GM18505 (cell line): ENCODE measurements around the gene CYP3A4.
"Not testable (repeated sequence)": the region's sequence is repeated elsewhere in the genome, so short reads cannot be mapped to it uniquely, and the experiment has no call there.

Source experiments
- ATAC-seq: cut with Tn5 transposase; IDR thresholded peaks from one replicate; pipeline ENCODE4 v1.9.1; 2021; ENCODE audit not compliant: unreplicated experiment
- POLR2A ChIP-seq: IDR thresholded peaks from 4 replicates; pipeline ENCODE4 v1.6.1; 2011; ENCODE audit warnings: borderline replicate concordance; ENCODE audit not compliant: insufficient read depth, insufficient read length; ENCODE audit errors: extremely low read depth

CYP3A4 gene

DNA sequence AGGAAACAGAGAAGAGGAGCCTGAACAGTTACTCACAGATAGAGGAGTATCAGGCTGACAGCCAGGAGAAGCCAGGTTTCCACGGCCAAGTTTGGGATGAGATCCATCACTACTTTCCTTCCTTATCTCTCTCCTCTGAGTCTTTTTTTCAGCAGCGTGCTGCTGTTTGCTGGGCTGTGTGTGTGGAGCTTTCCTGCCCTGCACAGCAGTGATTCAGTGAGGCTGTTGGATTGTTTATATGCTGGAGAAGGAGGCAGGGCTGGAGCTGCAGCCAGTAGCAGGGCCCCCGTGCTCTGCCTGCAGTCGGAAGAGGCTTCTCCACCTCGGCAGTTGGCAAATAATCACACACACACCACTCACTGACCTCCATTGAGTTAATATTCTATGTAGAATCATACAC lies 49.0 kb downstream of the CYP3A4 start, which contains the start of gene CYP3A7:
CYP3A7 (minus strand) TSS at position 210 of the 400 bp plus-strand sequence; CDS start at position 107, 103 bp downstream.
- no peak for TF ChIP-seq POLR2A
- ATAC-seq, result no peak

DNA sequence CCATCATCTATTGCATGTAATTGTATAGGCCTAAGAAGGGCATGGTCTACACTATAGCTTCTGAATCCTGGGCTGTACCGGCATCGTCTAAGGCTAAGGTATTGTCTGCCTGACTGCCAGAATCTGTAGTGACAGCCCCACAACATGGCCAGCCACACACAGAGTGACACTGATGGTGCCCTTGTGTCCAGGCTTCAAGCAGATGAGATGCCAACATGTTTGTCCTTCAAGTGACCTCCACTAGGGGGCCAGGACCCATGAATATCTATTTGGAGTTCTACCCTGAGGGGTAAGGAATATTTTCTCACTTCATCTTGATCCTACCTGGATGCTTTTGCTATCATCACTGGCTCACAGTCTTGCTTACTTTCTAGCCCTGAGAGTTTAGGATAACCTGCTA lies 50.5 kb downstream of the CYP3A4 start:
- no peak for TF ChIP-seq POLR2A
- no peak for ATAC-seq

DNA sequence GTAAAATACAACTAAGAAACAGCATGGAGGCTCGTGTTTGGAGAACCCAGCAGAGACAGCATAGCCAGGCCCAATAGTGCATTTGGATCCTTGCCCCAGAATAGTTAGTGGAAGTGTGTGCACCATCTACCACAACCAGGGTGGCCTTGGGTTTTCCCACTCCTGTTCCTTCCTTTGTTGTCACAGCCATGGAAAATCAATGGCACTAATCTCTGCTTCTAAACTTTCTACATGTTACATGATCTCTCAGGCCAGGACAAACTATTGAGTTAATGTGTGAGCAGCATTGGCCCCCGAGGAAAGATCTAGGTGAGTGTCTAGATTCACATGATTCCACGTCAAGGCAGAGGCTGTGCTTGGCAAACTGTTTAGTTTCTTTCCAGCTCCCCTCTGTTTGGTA lies 51.0 kb downstream of the CYP3A4 start:
- no peak for ATAC-seq
- no peak for TF ChIP-seq POLR2A

DNA sequence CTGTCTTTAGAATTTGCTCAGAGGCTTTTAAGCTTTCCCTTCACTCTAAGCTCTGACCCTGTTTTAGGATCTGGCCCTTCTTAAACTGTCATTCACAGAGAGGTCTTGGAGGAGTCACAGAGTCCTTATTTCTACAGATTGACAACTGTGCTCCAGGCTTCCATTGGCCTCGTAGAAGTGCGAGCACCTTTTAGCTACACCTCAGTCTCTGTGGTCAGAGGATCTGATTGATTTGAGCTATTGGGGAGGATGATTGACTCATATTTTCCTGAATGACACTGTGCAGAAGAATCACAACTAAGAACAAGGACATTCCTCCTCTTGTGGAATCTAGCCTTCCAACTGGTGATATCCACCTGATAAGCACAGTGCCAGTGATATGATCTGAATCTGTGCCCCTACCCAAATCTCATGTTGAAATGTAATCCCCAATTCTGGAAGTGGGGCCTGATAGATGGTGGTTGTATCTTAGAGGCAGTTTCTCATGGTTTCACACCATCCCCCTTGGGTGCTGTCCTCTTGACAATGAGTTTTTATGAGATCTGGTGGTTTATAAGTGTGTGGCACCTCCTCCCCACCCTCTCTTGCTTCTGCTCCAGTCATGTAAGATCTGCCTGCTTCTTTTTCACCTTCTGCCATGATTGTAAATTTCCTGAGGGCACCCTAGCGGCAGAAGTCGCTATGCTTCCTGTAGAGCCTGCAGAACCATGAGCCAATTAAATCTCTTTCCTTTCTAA lies 52.2 kb downstream of the CYP3A4 start:
- ATAC-seq, result no peak
- TF ChIP-seq POLR2A, result no peak

DNA sequence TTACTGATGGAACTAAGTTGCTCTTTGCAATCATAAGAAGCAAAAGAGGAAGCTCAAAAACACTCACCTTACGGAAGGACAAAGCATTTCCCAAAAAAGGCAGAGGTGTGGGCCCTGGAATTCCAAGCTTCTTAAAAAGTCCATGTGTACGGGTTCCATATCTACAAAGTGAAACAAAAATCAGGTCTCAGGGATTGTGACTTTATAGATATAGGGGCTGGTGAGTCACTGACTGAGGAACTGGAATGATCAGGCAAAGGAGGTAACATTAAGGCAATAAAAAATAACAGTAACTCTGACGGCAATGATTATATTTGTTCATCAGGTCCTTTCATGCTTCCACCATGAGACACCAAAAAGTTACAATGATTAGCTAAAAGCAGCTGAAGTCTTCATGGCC lies 53.0 kb downstream of the CYP3A4 start:
- no peak for ATAC-seq
- TF ChIP-seq POLR2A, result no peak

DNA sequence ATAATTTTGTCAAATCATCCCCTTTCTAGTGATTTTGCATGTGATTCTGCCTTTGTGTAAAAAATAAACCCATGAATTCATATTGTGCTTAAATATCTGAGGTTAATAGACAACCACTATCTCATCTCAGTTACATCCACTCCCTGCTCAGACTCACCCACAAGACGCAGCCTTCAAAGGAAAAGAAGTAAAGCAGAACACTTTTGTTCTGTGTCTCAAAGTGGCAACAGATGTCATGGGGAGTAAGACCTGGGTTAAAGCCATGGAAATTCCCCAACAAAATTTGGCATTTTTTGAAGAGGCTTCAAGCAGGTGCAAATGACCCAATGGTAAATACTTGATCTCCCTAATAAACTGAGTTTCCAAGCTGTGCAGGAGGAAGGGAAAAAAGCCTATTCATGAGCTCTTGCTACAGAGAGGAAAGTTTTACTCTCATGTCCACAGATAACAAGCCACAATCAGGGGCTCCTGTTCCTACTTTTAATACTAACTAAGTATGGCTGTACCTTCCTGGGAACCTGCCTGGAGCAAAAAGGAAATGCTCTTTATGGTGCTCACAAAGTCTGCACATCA lies 53.7 kb downstream of the CYP3A4 start:
- ATAC-seq, result no peak
- no peak for TF ChIP-seq POLR2A

DNA sequence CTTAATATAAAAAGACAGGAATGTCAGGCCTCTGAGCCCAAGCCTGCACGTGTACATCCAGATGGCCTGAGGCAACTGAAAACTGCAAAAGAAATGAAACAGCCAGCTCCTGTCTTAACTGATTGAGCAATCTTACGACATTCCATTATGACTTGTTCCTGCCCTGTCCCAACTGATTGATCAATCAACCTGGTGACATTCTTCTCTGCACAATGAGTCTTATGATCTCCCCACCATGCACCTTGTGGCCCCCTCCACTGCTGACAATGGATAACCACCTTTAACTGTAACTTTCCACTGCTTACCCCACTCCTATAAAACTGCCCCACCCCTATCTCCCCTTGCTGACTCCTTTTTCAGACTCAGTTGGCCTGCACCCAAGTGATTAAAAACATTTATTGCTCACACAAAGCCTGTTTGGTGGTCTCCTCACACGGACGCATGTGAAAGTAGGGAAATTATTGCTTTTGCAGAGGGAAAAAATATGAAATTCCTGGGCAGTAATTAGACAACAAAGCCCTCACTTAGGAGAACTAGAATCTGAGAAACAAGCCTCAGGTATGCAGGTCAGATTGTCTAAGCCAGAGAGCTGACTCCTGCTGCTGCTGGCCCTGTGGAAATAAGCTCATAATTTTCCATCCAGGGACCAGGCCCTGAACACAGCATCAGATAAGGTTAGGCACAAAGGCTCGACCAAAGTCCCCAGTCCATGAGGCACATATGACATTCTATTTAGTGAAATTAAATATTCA lies 54.3 kb downstream of the CYP3A4 start:
- ATAC-seq, result no peak
- no peak for TF ChIP-seq POLR2A

DNA sequence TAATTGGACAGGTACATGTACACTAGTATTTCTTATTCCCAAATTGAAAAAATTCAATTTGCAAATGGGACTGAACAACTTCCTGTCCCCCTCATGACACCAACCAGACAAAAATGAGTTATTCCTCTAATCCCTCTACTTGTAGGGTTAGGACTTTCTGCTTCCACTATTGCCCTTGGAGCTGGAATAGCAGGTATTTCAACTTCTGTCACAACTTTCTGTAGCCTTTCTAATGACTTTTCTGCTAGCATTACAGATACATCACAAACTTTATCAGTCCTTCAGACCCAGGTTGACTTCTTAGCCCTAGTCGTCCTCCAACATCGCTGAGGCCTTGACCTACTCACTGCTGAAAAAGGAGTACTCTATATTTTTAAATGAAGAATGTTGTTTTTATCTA lies 55.4 kb downstream of the CYP3A4 start:
- no peak for TF ChIP-seq POLR2A

DNA sequence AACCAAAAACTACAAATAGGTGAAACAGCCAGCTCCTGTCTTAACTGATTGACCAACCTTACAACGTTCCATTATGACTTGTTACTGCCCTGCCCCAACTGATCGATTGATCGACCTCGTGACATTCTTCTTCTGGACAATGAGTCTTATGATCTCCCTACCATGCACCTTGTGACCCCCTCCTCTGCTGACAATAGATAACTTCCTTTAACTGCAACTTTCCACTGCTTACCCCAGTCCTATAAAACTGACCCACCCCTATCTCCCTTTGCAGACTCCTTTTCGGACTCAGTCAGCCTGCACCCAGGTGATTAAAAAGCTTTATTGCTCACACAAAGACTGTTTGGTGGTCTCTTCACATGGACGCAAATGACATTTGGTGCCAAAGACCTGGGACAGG lies 60.8 kb downstream of the CYP3A4 start:
- not testable (repeated sequence) for ATAC-seq

More for the DNA sequence above, 55.4 kb downstream of the CYP3A4 start:
- ATAC-seq, result no peak

DNA sequence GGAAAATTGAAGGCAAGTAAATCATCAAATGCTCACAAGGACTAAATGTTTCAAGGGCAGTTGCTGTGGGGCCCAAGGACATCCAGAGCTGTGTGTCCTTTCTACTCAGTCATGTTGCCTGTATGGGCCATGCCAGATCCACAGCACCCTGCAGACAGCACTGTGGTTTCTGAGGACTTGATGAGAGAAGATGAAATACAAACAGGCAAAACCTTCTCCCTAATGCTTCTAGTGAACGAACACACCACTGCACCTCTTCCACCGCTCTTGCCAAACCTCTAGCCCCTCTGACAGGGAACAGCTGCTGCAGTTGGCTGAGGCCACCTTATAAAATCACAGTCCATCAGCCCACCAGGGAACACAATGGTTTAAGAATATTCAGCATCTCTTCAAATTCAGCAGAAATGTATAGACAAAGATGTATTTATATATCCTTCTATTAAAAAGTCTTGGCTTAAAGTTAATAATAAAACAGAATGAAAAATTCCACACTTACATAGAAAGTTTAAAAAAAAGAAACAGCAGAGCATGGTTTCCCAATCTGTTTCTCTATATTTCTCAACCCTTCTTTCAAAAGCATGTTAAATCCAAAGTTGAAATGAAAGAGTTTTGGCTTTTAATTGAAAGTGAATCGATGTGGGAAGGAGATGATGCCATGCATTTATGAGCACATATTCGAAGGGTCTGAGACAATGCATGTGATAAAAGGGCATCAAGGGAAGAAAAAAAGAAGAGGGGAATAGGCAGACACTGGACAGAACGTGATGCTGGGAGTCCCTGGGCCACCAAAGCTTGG lies 63.0 kb downstream of the CYP3A4 start:
- no peak for ATAC-seq
- TF ChIP-seq POLR2A, result no peak

DNA sequence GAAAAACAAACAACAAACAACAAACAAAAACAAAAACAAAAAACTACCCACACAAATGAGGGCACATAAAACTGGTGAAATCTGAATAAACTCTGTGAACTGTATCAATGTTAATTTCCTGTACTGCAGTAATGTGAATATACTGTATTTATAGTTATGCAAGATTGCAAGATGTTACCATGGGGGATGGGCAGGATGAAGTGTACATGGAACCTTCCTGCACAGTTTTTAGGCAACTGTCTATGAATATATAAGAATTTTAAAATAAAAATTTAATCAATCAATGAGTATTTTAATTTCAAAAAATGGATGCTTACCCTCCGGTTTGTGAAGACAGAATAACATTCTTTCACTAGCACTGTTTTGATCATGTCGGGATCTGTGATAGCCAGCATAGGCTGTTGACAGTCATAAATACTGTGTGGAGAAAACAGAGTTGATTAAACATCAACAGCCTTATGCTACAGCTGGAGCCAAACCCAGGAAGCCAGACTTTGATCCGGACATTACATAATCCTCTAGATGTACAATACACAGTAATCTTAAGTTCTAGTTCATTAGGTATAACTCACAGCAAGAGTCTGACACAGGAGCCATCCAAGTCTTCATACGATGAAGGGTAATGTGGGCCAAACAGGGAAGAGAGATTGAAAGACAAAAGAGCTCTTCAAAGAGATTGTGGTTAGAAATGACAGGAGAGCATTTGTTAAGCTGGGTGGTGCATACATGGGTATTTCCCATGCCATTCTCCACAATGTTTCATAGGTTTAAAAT lies 63.8 kb downstream of the CYP3A4 start:
- TF ChIP-seq POLR2A, result no peak
- ATAC-seq, result no peak

DNA sequence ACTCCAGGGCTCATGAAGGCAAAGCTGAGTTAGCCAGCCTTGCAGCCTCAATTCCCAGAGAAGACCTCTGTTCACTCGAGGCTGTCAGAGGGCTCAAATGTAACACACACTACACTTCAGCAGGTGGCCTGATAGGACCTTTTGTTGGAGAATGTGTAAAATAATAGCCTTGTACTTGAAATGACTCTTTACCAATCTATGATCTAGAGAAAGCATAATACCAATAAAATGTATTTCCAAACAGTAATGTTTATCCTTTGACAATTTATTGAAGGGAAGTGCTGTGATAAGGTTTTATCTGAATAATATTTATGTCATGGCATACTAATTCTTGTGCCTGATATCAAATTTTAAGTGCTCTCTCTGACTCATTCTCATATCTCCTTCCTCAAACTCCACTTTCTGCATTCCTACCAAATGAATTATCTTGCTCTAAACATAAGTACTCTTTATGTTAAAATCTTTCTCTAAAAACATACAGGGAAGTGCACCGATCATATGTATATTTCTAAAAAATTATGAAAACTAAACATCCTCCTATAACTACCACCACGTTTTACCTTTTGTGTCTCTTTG lies 69.9 kb downstream of the CYP3A4 start:
- TF ChIP-seq POLR2A, result no peak
- ATAC-seq, result no peak

DNA sequence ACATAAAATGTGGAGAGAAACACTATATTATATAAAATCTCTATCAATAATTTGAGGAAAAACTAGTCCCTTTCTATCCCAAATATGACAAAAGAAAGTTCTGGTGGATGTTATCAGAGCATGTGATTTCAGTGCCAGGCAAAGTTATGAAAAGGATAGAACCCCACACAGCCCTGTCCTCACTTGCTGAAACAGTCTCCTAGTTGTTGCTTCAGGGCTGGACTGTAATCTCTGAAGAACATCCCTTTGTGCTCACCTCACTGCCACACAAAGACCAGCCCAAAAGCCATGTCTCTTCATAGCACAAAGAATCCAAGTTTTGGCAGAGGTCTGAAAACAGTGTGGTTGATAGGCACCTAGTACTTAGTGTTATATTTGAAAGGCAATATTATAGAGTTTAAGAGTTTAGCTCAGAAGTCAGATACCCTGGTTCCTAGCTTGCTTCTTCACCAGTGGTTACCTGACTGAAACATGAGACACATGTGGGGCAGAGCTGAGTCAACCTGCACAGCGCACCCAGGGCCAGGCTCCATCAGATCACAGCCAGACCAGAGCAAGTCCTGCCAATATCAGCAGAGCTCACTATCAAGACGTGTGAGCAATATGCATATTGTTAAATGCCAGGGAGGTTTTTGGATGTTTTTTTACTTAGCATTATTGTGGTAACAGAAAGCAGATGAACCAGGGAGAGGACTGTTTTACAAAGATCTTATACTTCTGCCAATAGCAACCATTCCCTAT lies 74.0 kb downstream of the CYP3A4 start:
- TF ChIP-seq POLR2A, result no peak
- no peak for ATAC-seq
